Measurements from ENCODE around the gene RGS5. TPM values are rescaled to one million over a fixed set of nuclear protein-coding genes. Genes with fewer than 3 reads are reported as not detected.

The RGS5 gene
- total RNA-seq, 4 donors from 2014 or later: 37.1 to 197 (median 120) TPM

- DNase-seq: no peak
- intact Hi-C loops (cut with DNase I; ENCODE audit: low total_unique reads): no loop called here
- peaks cover 0 to 10% of the 10 kb centered on the region in 2 donors for H3K4me1 ChIP-seq
- H3K27me3 ChIP-seq: no peaks in the 10 kb centered on the region
- no peaks in the 10 kb centered on the region for H3K9me3 ChIP-seq
- no peak overlapping the region for H3K4me3 ChIP-seq
- TF ChIP-seq POLR2A (IDR thresholded peaks at IDR 0.05) (no peak), CTCF (IDR thresholded peaks at IDR 0.05) (no peak)
- H3K36me3 ChIP-seq: no peaks in the 10 kb centered on the region
- H3K27ac ChIP-seq: no peak overlapping the region
Measured at GRCh38 chr1:163163881-163164582, 38.7 kb downstream of the RGS5 start.

- H3K4me3 ChIP-seq: no peak overlapping the region
- intact Hi-C loops (cut with DNase I; ENCODE audit: low total_unique reads): no loop called here
- no peak for TF ChIP-seq CTCF (IDR thresholded peaks at IDR 0.05)
- no peak for TF ChIP-seq POLR2A (IDR thresholded peaks at IDR 0.05)
- no peak for DNase-seq
- H3K36me3 ChIP-seq: no peaks in the 10 kb centered on the region
- H3K27me3 ChIP-seq: no peaks in the 10 kb centered on the region
- no peaks in the 10 kb centered on the region for H3K9me3 ChIP-seq
- peaks cover 0 to 10% of the 10 kb centered on the region in 2 donors for H3K4me1 ChIP-seq
- H3K27ac ChIP-seq: no peak overlapping the region
Measured at GRCh38 chr1:163163163-163163562, 39.6 kb downstream of the RGS5 start.

- Histone ChIP-seq H3K4me3 (no peak overlapping the region), H3K27me3 (no peaks in the 10 kb centered on the region), H3K27ac (no peak overlapping the region), H3K4me1 (peaks cover 0 to 10% of the 10 kb centered on the region in 2 donors), H3K9me3 (no peaks in the 10 kb centered on the region), H3K36me3 (no peaks in the 10 kb centered on the region)
- intact Hi-C loops (cut with DNase I; ENCODE audit: low total_unique reads): no loop called here
- TF ChIP-seq CTCF (IDR thresholded peaks at IDR 0.05): no peak
- no peak for TF ChIP-seq POLR2A (IDR thresholded peaks at IDR 0.05)
- no peak for DNase-seq
Measured at GRCh38 chr1:163162381-163162914, 40.3 kb downstream of the RGS5 start.

- no peak overlapping the region for H3K27ac ChIP-seq
- H3K9me3 ChIP-seq: no peaks in the 10 kb centered on the region
- TF ChIP-seq POLR2A (IDR thresholded peaks at IDR 0.05) (no peak), CTCF (IDR thresholded peaks at IDR 0.05) (no peak)
- DNase-seq: no peak
- H3K36me3 ChIP-seq: no peaks in the 10 kb centered on the region
- intact Hi-C loops (cut with DNase I; ENCODE audit: low total_unique reads): no loop called here
- H3K4me1 ChIP-seq: peaks cover 0 to 10% of the 10 kb centered on the region in 2 donors
- no peaks in the 10 kb centered on the region for H3K27me3 ChIP-seq
- no peak overlapping the region for H3K4me3 ChIP-seq
Measured at GRCh38 chr1:163161841-163162240, 40.9 kb downstream of the RGS5 start.

- Histone ChIP-seq H3K27me3 (no peaks in the 10 kb centered on the region), H3K4me1 (peaks cover 0 to 10% of the 10 kb centered on the region in 2 donors), H3K9me3 (no peaks in the 10 kb centered on the region), H3K27ac (no peak overlapping the region), H3K4me3 (no peak overlapping the region), H3K36me3 (no peaks in the 10 kb centered on the region)
- DNase-seq: no peak
- intact Hi-C loops (cut with DNase I; ENCODE audit: low total_unique reads): no loop called here
- no peak for TF ChIP-seq CTCF (IDR thresholded peaks at IDR 0.05)
- no peak for TF ChIP-seq POLR2A (IDR thresholded peaks at IDR 0.05)
Measured at GRCh38 chr1:163161337-163161736, 41.4 kb downstream of the RGS5 start.
